OCI-LY1 (cell line): Measurements from ENCODE around the gene ADAMTSL1.

Experiments
- H2AFZ ChIP-seq: fragments of 200-600 bp; sonication (generic), shearing (Covaris generic); 2 replicates; pipeline ENCODE4 v1.6.0; 2014; ENCODE audit warnings: antibody characterized with exemption, mild to moderate bottlenecking, low read length
- H3F3A ChIP-seq: fragments of 200-600 bp; sonication (generic), shearing (Covaris generic); 2 replicates; pipeline ENCODE4 v1.6.0; 2014; ENCODE audit warnings: mild to moderate bottlenecking, antibody characterized with exemption, low read length, moderate library complexity; ENCODE audit not compliant: insufficient read depth
- H3K27ac ChIP-seq: fragments of 200-600 bp; sonication (generic); 2 replicates; pipeline ENCODE4 v1.5.1; 2014; ENCODE audit warnings: low read length, mixed run types, mild to moderate bottlenecking, low read depth; ENCODE audit not compliant: poor library complexity, severe bottlenecking
- H3K27me3 ChIP-seq: fragments of 200-600 bp; sonication (generic); 2 replicates; pipeline ENCODE4 v1.6.0; 2014; ENCODE audit warnings: antibody characterized with exemption, mild to moderate bottlenecking, low read length, moderate library complexity; ENCODE audit not compliant: insufficient read depth
- H3K36me3 ChIP-seq: fragments of 200-600 bp; sonication (generic); 2 replicates; pipeline ENCODE4 v1.6.1; 2014; ENCODE audit warnings: mild to moderate bottlenecking, antibody characterized with exemption, low read length, moderate library complexity, mixed read lengths; ENCODE audit not compliant: insufficient read depth
- H3K4me1 ChIP-seq: fragments of 200-600 bp; sonication (generic); 2 replicates; pipeline ENCODE4 v1.5.1; 2014; ENCODE audit warnings: mild to moderate bottlenecking, low read length, moderate library complexity; ENCODE audit not compliant: insufficient read depth, severe bottlenecking
- H3K4me2 ChIP-seq: fragments of 200-600 bp; sonication (generic), shearing (Covaris generic); 2 replicates; pipeline ENCODE4 v1.6.1; 2014; ENCODE audit warnings: low read length
- H3K4me3 ChIP-seq: fragments of 200-600 bp; sonication (generic); 2 replicates; pipeline ENCODE4 v1.5.1; 2014; ENCODE audit warnings: low read length, low read depth, mild to moderate bottlenecking, mixed read lengths; ENCODE audit not compliant: poor library complexity, severe bottlenecking
- H3K79me2 ChIP-seq: fragments of 200-600 bp; shearing (Covaris generic); 2 replicates; pipeline ENCODE4 v1.6.1; 2016; ENCODE audit warnings: mixed run types, low read length, mixed read lengths; ENCODE audit not compliant: insufficient read depth
- H3K9ac ChIP-seq: fragments of 200-600 bp; sonication (generic), shearing (Covaris generic); 2 replicates; pipeline ENCODE4 v1.6.1; 2014; ENCODE audit warnings: mild to moderate bottlenecking, low read length, mixed read lengths
- H3K9me2 ChIP-seq: fragments of 200-600 bp; sonication (generic), shearing (Covaris generic); 2 replicates; pipeline ENCODE4 v1.6.1; 2014; ENCODE audit warnings: low read depth, mild to moderate bottlenecking, low read length, mixed read lengths
- H3K9me3 ChIP-seq: fragments of 200-600 bp; shearing (Covaris generic); 2 replicates; pipeline ENCODE4 v1.6.1; 2014; ENCODE audit warnings: low read length, mixed read lengths
- H4K20me1 ChIP-seq: fragments of 200-600 bp; sonication (generic), shearing (Covaris generic); 2 replicates; pipeline ENCODE4 v1.6.0; 2016; ENCODE audit warnings: mild to moderate bottlenecking, low read length; ENCODE audit not compliant: insufficient read depth
- CTCF ChIP-seq: fragments of 200-600 bp; sonication (generic), shearing (Covaris generic); IDR thresholded peaks from 2 replicates; pipeline ENCODE4 v1.5.1; 2017; ENCODE audit warnings: mild to moderate bottlenecking, antibody characterized with exemption, low read length, moderate library complexity, mixed read lengths
- EZH2 ChIP-seq: fragments of 200-600 bp; sonication (generic), shearing (Covaris generic); IDR thresholded peaks from 2 replicates; pipeline ENCODE4 v1.8.0; 2017; ENCODE audit warnings: borderline replicate concordance, mixed run types, mild to moderate bottlenecking, antibody characterized with exemption, low read length, moderate library complexity, mixed read lengths

ADAMTSL1 gene

GRCh38 chr9:18488886-18489285, 14.9 kb downstream of the ADAMTSL1 start:
- Histone ChIP-seq H3K36me3 (no peaks in the 10 kb centered on the region), H3K4me2 (no peak overlapping the region), H3F3A (no peaks in the 10 kb centered on the region), H2AFZ (no peak overlapping the region), H3K4me1 (no peaks in the 10 kb centered on the region), H3K9me2 (no peaks in the 10 kb centered on the region), H4K20me1 (no peaks in the 10 kb centered on the region), H3K27ac (no peak overlapping the region), H3K9ac (no peak overlapping the region), H3K4me3 (no peak overlapping the region), H3K9me3 (no peaks in the 10 kb centered on the region), H3K27me3 (no peaks in the 10 kb centered on the region), H3K79me2 (no peaks in the 10 kb centered on the region)
- no peak for TF ChIP-seq CTCF
- no peak for TF ChIP-seq EZH2

- Histone ChIP-seq H3K9ac (no peak overlapping the region), H3K9me3 (no peaks in the 10 kb centered on the region), H3K9me2 (no peaks in the 10 kb centered on the region), H4K20me1 (no peaks in the 10 kb centered on the region), H2AFZ (no peak overlapping the region), H3K27me3 (no peaks in the 10 kb centered on the region), H3F3A (no peaks in the 10 kb centered on the region), H3K4me1 (no peaks in the 10 kb centered on the region), H3K4me3 (no peak overlapping the region), H3K79me2 (no peaks in the 10 kb centered on the region), H3K36me3 (no peaks in the 10 kb centered on the region), H3K27ac (no peak overlapping the region), H3K4me2 (no peak overlapping the region)
- no peak for TF ChIP-seq EZH2
- TF ChIP-seq CTCF: no peak
Measured at GRCh38 chr9:18489861-18490260, 15.9 kb downstream of the ADAMTSL1 start.

- Histone ChIP-seq H3K4me3 (no peak overlapping the region), H3K27ac (no peak overlapping the region), H3K36me3 (no peaks in the 10 kb centered on the region), H3K9ac (no peak overlapping the region), H3K9me2 (no peaks in the 10 kb centered on the region), H2AFZ (no peak overlapping the region), H4K20me1 (no peaks in the 10 kb centered on the region), H3K27me3 (no peaks in the 10 kb centered on the region), H3K4me2 (no peak overlapping the region), H3F3A (no peaks in the 10 kb centered on the region), H3K9me3 (no peaks in the 10 kb centered on the region), H3K4me1 (no peaks in the 10 kb centered on the region), H3K79me2 (no peaks in the 10 kb centered on the region)
- TF ChIP-seq EZH2: no peak
- no peak for TF ChIP-seq CTCF
Measured at GRCh38 chr9:18490641-18491370, 16.9 kb downstream of the ADAMTSL1 start.
